Fibroblast of gingiva (primary cell): ENCODE results near the gene XYLB.

Experiments
- DNase-seq: peaks from one replicate; pipeline ENCODE4 v3.0.0-alpha.2; 2011; ENCODE audit warnings: low read depth

XYLB gene

DNA sequence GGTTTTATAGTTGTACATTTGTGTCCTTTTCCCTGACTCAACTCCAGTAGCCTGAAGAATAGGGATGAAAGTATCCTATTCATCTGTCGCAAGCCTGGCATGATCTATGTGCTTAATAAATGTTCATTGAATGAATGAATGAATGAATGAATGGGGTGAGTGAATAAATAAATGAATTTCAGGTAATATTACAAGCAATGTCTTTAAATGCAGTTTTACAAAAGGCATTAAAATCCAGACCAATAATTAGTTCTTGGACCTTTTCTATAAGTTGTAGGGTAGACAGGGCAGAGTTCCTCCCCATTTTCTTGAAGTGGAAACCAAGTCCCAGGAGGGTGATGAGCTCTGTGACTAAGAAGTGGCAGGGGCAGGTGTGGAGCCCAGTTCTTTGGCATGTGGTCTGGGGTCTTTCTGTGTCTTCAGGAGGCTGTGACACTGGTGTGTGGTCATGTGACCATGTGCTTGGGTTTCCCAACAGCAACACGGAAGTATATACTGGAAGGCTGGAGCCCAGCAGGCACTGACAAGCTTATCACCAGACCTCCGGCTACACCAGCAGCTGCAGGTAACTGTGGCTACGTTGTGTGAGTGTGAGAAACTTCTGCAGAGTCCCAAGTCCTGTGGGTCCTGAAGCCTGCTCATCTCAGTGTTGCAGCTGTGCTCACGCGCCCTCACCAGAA, 18.3 kb downstream of the XYLB start:
- no peak for DNase-seq

GRCh38 chr3:38365469-38366062, 19.0 kb downstream of the XYLB start:
- DNase-seq = no peak

DNA sequence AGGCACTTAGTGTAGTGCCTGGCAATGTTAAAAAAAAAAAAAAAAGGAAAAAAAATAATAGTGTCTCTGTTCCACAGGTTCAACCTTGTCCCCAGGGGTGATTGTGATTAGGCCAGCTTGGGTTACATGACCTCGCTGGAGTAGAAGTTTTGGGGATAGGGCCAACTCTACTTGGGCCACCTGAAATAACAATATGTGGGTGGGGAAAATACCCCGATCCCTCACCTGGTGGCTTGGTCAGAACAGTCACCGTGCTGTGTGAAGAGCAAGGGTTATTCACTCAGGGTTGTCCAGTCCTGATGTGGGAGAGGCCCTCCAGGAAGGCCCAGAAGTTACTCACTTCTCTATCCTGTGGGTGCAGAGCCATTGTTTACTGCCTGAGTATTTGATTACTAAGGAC, 19.5 kb downstream of the XYLB start:
- no peak for DNase-seq

GRCh38 chr3:38367779-38368178, 21.2 kb downstream of the XYLB start:
- no peak for DNase-seq

- no peak for DNase-seq
Measured at GRCh38 chr3:38368238-38368637, 21.7 kb downstream of the XYLB start.

DNA sequence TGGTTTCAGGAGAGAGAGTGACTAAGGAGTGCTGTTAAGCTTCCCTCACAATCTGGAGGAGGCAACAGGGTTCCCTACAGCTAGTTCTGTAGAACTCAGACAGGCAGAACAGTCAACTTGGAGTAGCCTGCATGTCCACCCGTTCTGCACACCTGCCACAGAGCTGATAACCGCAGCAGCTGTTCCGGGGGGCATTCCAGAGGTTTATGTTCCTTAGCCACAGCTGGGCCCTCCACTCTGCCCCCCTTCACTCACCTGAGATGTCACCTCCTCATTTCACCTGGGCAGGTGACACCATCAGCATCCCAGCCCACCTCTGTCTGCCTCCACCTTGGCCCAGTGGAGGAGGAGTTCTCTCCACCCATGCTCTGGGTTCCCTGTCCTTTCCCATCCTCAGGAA, 22.6 kb downstream of the XYLB start:
- no peak for DNase-seq

DNA sequence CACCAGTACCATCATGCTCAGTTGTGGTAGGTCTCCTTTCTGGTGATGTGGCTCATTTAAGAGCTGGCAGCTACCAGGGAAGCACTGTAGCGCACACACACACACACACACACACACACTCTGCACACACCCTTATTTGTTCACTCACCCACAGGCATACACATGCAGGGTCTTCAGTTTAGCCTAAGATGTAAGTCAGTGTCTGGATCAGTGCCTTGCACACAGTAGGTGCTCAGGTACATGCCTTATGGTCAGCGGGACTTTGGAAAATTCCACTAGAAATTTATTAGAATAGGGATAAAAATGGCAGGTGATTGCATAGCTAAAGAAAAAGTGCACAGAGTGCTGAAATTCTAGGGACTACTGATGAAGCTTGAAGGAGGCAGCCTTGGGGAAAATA, 23.6 kb downstream of the XYLB start:
- no peak for DNase-seq

DNA sequence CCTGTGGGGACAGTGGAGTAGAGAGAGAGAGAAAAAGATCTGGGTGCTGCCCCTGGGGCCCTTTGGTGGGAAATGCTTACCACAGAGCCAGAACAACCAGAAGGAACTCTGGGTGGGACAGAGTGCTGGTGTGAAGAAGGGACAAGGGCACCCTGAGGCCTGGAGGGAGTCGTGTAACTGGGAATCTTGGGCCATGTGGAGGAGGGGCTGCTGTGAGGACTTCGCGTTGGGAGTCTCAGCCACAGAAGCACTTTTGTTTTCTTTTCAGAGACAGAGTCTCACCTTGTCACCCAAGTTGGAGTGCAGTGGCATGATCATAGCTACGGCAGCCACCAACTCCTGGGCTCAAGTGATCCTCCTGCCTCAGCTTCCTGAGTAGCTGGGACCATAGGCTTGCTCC, 24.3 kb downstream of the XYLB start:
- no peak for DNase-seq

GRCh38 chr3:38371541-38372213, 25.1 kb downstream of the XYLB start:
- no peak for DNase-seq

DNA sequence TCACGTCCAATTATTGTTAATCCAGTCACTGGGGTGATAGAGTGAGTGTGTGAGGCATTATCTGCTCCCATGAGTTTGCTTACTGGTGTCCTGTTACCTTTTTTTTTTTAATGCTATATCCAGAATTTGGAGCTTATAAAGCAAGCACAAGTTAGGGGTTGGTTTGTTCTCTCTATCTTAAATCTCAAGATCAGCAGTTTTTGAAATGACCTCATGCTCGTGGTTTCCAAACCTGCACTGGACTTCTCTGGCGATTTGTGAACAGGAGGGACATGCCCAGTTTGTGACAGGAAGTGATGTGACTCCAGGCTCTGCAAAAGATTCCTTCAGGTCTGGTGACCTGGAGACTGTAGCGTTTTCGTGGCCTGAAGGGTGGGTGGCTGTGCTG, 25.6 kb downstream of the XYLB start:
- no peak for DNase-seq

- no peak for DNase-seq
Measured at GRCh38 chr3:38374221-38374620, 27.6 kb downstream of the XYLB start.

DNA sequence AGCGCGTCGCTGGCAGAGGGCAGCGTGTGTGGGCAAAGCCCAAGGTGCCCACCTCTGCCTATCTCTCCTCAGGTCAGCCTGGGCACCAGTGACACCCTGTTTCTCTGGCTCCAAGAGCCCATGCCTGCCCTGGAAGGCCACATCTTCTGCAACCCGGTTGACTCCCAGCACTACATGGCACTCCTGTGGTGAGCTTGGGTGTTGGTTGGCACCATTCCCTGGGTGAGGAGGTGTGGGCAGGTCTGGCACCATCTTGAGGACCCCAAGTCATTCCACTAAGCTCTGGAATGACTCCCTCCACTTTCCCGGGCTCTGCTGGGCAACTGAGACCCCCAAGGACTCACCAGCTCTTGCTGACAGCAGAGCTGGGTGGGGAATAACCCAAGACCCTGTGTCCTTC, 28.5 kb downstream of the XYLB start:
- no peak for DNase-seq

DNA sequence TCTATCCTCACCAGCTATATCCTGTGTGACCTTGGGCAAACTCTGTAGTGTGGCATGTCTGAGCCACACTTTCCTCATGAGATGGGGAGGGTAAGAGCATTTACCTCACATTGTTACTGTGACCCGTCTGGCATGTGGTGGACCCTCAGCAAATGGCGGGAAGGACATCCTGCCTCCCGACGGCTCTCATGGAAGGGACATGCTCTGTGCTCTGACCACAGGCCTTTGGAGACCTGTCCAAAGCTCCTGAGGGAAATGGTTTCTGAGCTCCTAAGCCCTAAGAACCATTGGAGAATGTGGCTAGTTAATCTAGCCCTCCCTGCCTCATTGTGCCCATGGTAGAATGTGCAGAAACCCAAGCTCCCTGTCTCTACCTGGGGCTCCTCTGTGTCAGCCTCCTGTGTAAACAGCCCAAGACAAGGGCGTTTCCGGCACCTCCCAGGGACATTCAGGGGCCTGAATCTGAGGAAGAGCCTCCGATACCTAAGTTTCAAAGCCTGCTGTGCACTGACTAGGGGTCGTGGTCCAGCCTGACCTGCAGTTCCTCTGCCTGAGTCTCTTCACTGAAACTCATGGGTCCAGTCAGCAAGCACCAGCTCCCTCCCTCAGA, 29.0 kb downstream of the XYLB start:
- DNase-seq = no peak

GRCh38 chr3:38376098-38376816, 29.7 kb downstream of the XYLB start:
- no peak for DNase-seq

DNA sequence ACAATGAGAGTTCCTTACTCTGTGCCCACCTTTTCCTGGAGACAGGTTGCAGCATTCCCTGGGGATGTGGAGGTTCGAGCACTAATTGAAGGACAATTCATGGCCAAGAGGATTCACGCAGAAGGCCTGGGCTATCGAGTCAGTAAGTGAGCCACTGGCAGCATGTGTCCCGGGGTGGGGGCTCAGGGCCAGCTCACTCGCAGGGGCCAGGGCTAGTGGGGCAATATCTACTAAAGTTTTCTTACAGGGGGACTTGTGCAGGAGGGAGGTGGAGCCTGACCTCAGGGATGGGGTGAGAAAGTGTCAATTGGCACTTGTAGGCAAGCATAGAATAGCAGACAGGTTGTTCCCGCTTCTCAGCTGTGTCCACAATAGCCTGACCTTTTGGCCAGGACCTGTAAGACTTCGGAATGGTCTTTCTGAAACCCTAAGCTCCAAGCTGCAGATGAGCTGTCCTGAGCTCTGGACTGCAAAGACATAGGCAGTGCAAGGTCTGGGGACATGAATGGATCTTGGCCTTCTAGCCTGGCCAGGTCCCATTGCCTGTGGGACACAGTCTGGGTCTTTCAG, 32.7 kb downstream of the XYLB start:
- no peak for DNase-seq

GRCh38 chr3:38382506-38383080, 36.0 kb downstream of the XYLB start:
- peak; percentile 21 for DNase-seq

- peak; percentile 44 for DNase-seq
Measured at GRCh38 chr3:38383156-38383875, 36.7 kb downstream of the XYLB start.

DNA sequence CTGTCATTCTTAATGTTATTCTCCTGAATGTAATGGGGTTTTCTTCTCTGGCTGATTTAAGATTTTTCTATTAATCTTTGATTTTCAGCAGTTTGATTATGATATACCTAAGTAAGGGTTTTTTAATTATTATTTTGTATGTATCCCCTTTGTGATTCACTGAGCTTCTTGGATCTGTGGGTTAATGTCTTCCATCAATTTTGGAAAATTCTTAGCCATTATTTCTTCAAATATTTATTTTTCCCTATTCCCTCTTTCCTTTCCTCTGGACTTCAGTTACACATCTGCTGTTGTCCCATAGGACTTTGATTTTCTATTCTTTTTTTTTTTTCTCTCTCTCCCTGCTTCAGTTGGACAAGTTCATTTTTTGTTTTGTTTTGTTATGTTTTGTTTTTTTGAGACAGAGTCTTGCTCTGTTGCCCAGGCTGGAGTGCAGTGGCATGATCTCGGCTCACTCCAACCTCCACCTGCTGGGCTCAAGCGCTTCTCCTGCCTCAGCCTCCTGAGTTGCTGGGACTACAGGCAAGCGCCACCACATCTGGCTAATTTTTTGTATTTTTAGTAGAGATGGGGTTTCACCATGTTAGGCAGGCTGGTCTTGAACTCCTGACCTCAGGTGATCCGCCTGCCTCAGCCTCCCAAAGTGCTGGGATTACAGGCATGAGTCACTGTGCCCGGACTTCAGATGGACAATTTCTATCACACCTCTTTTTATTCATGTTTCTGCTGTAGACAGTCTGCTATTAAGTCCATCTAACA, 40.6 kb downstream of the XYLB start:
- DNase-seq = no peak

DNA sequence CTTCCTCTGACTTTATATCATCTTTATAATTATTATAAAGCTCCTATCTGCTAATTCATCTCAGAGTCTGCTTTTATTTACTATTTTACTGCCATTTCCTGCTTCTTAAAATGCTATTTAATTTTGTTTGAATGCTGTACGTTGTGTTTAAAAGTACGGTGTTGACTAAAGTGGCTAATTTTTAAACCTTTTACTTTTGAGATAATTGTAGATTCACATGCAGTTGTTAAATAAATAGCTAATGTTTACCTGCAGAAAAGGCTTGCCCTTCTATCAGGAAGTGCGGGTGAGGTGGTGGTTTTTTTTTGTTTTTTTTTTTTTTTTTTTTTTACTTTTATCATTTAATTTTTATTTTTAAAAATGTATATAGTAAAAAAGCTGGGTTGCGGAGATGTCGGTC, 41.3 kb downstream of the XYLB start:
- no peak for DNase-seq

DNA sequence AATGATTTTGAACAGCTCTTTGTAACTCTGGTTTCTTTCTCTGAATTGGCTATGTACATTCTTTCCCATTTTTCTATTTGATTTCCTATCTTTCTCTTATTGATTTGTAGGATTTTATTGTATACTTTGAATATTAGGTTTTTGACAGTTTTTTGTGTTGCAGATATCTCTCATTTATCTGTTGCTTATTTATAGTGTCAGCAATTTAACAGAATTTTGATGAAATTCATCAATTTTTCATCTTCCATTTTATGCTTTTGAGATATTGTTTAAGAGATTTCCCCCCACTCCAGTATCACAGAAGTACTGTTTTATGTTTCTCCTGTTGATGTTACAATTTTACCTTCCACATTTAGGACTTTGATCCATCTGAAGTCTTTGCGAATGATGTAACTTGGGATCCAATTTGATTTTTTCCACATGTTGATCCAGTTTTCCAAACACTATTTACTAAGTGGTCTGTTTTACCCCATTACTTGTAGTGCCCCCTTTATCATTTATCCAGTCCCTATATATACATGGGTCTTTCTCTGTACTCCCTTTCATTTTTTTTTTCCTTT, 46.1 kb downstream of the XYLB start:
- DNase-seq = no peak
